Fibroblast of gingiva (primary cell): ENCODE results near the gene NUDT21.
"Not testable (repeated sequence)": the region's sequence is repeated elsewhere in the genome, so short reads cannot be mapped to it uniquely, and the experiment has no call there.

Source experiments
- DNase-seq: peaks from one replicate; pipeline ENCODE4 v3.0.0-alpha.2; 2011; ENCODE audit warnings: low read depth

NUDT21 gene

GRCh38 chr16:56450986-56451752 is at the start of gene NUDT21, which contains the start of gene OGFOD1:
Gene NUDT21, minus strand, starts transcription at chr16:56451332. Its CDS starts 130 bp downstream, at chr16:56451202.
Gene OGFOD1, plus strand, starts transcription at chr16:56451554. Its CDS starts 59 bp downstream, at chr16:56451613.
- DNase-seq: peak; percentile 97

DNA sequence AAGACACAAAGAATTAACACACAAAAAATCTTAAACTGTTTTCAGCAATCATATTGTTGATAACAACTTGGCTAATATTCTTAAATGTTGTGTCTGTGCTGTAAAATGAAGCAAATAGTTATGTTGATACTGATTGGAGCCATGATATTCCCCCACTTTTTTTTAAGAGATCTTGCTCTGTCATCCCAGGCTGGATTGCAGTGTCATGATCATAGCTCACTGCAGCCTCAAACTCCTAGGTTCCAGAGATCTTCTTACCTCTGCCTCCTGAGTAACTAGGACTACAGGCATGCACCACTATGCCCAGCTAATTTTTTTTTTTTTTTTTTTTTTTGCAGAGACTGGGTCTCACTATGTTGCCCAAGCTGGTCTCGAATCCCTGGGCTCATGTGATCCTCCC is 42.7 kb upstream of the NUDT21 start:
- DNase-seq: no peak

DNA sequence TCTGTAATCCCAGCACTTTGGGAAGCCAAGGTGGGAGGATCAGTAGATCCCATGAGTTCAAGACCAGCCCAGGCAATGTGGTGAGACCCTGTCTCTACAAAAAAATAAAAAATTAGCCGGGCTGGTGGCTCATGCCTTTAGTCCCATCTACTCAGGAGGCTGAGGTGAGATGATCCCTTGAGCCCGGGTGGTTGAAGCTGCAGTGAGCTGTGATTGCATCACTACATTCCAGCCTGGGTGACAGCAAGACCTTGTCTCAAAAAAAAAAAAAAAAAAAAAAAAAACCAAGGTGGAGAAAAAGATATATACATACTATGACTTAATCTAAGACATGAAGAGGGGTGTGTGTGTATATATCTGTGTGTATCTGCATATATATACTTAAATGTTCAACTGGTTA is 42.0 kb upstream of the NUDT21 start:
- no peak for DNase-seq

GRCh38 chr16:56491657-56492261 is 40.6 kb upstream of the NUDT21 start:
- no peak for DNase-seq

DNA sequence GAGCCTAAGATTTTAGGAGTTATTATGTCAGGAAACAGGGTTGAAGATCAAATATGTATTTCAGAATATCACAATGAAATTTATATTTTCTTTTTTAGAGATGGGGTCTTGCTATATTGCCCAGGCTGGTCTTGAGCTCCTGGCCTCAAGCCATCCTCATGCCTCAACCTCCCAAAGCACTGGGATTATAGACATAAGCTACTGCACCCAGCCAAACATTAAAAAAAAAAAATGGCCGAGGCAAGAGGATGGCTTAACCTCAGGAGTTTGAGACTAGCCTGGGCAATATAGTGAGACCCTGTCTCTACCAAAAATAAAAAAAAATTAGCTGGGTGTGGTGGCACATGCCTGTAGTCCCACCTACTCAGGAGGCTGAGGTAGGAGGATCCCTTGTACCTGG is 37.7 kb upstream of the NUDT21 start:
- not testable (repeated sequence) for DNase-seq

DNA sequence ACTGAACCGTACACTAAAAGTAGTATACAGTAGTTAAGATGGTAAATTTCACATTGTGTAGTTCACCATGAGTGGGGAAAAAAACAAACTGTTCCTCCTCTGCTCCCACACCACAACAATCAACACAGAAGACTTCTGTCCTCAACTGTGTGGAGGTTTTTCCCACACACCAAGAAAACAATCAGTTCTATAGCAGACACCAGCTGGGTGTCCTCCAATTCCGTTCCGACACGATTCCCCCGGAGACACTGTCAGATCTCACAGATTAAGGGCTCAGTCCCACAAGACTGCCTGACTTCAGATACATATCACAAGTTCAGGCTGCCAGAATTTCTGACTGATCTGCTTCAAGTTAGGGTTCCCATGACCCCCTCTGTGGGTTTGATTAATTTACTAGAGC is 36.9 kb upstream of the NUDT21 start:
- DNase-seq: no peak

GRCh38 chr16:56483394-56483793 is 32.3 kb upstream of the NUDT21 start:
- no peak for DNase-seq

- no peak for DNase-seq
Measured at GRCh38 chr16:56482683-56483236, 31.6 kb upstream of the NUDT21 start.

DNA sequence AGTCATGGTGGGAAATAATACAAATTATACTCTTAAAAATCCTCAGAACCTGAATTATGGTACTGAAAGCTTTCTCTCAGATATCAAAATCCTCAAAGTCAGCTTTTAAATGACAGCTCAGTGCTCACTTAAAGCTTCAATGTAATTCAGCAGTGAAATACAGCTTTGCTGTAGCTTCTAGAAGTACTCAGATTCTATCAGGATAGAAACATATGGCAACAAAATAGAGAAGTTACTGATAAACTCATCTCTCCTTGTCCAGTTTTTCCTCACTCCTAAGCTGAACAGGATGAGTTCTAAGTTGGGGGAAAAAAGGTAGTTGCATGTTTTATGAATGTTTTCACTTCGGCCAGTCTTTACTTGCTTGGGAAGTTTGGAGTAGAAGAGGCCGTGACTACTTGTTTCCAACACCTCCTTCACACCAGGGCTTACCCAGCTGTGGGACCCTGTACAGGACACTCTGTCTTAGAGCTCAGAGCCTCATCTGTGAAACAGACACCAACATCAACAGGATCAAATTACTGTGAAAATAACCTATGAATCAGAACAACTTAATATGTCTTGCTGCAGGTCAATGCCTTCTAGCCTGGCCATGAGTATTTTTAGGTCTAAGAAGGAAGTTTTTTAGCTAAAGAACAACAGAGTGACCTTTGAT is 30.5 kb upstream of the NUDT21 start:
- DNase-seq: peak; percentile 8

GRCh38 chr16:56480776-56481467 is 29.8 kb upstream of the NUDT21 start:
- no peak for DNase-seq

- DNase-seq: no peak
Measured at GRCh38 chr16:56479469-56479868, 28.3 kb upstream of the NUDT21 start.

GRCh38 chr16:56478281-56479049 is 27.3 kb upstream of the NUDT21 start:
- DNase-seq: peak; percentile 13

DNA sequence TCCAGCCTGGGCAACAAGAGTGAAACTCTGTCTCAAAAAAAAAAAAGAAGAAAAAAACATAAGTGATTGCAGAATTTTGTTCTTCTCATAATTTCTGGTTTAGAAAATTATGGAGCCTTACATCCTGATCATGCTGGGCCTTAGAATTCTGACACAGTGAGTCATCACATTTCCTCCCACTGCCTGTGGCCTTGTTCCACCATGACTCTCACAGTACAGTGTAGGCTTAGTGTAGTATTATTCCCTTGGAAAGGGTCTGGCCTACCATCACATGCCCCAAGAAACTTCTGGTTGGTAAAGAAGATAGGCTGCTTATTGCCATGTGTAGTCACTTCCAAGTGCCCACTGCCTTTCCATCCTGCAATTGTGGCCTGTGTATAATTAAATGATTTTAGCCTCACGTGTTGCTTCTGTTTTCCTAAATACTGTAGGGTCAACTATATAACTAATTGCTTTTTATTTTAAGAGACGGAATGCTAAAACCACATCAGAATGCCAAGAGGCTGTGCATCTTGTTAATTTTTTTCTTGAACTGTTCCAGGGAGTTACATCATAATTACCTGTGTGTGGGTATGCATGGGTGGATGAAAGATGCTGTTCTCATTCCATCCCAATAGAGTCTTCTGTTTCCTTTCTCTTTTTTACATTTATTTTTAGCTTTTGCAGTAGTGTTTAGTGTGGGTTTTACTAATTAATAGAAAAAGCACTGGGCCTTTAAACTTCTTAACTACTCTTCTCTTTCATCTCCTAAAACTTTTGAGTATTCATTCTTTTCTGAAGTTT is 26.2 kb upstream of the NUDT21 start:
- peak; percentile 78 for DNase-seq

- DNase-seq: no peak
Measured at GRCh38 chr16:56475201-56475600, 24.1 kb upstream of the NUDT21 start.

- no peak for DNase-seq
Measured at GRCh38 chr16:56470666-56471065, 19.5 kb upstream of the NUDT21 start.

DNA sequence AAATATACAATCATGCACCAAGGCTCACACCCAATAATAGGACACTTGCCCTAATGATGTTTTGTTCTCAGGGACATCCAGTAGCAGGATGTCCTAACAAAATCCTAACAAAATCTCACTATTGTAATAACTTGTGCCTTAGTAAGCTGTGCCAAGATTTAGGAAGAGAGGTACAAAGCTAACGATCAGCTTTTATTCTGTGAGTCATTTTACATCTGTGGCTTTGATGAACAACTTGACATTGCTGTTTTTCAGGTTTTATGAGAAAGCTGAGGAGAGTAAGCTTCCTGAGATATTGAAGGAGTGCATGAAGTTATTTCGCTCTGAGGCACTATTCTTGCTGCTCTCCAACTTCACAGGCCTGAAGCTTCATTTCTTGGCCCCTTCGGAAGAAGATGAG is 19.1 kb upstream of the NUDT21 start:
- no peak for DNase-seq

DNA sequence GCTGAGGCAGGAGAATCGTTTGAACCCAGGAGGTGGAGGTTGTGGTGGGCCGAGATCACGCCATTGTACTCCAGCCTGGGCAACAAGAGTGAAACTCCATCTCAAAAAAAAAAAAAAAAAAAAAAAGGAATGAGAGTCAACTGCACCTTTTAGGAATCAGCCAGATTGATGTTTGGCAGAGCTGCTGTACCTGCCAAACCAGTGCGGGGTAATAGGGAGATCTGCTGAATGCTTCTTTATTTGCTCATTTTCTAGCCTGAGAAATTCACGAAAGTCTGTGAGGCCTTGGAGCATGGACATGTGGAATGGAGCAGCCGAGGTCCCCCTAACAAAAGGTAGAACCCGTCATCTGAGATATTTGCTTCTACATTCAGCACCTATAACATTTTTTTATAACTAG is 18.6 kb upstream of the NUDT21 start:
- DNase-seq: no peak

- no peak for DNase-seq
Measured at GRCh38 chr16:56468800-56469199, 17.7 kb upstream of the NUDT21 start.

DNA sequence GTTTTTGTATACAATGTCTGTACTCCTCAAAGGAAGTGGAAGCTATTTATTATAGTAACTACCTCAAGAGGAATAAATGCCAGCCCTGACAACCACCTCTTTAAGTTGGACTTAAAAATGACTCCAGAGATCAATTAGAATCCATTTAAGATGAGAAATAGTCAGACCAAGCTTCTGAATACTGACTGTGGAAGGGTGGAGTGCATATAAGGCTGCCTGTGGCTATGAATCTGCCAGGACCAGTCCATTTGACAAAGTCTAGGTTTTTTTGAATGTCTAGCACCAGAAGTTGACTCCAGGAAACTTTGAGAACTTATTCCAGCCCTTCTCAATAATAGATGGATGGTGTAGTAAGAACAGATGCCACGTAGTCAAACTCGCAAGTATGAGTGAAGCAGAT is 15.2 kb upstream of the NUDT21 start:
- no peak for DNase-seq

- DNase-seq: no peak
Measured at GRCh38 chr16:56463153-56463552, 12.0 kb upstream of the NUDT21 start.
